Naive thymus-derived CD4-positive, alpha-beta T cell (primary cell): Measurements from ENCODE around the gene BSDC1. TPM values are rescaled to one million over a fixed set of nuclear protein-coding genes. Genes with fewer than 3 reads are reported as not detected.

ENCODE experiments used
- ATAC-seq: fragments of 150-1000 bp; cut with Tn5 transposase; 2 replicates; pipeline ENCODE4 v1.10.0; 2021; ENCODE audit warnings: mild to moderate bottlenecking, moderate library complexity
- CTCF ChIA-PET: fragments of 350-600 bp; sonication (Branson Sonifier 250); formaldehyde crosslinking; loops from one replicate; lab custom pipeline; 2021; ENCODE audit warnings: antibody characterized with exemption; lab: Charles Lee
- POLR2A ChIA-PET: fragments of 350-600 bp; sonication (Branson Sonifier 250); formaldehyde crosslinking; loops from one replicate; lab custom pipeline; 2021; ENCODE audit warnings: antibody characterized with exemption, inconsistent platforms; lab: Charles Lee
- DNase-seq, 9 donors: peaks; one replicate each; pipeline versions ENCODE4 v3.0.0 to v3.0.0-alpha.2; 2020 to 2022; ENCODE audit warnings: mixed read lengths in 1 of 9
- H3K27ac ChIP-seq: one replicate; pipeline ENCODE4 v1.7.0; 2013; ENCODE audit warnings: mild to moderate bottlenecking, low read depth, low read length, moderate library complexity
- H3K27me3 ChIP-seq, 2 donors: one replicate each; pipeline ENCODE4 v1.7.0; 2013; ENCODE audit warnings: low read length in 2 of 2, mild to moderate bottlenecking in 2 of 2, moderate library complexity in 2 of 2; ENCODE audit not compliant: control insufficient read depth in 2 of 2, insufficient read depth in 2 of 2
- H3K36me3 ChIP-seq, 3 experiments: 1 replicate in 2 of 3; 2 replicates in 1 of 3; pipeline ENCODE4 v1.7.0; 2013; ENCODE audit warnings: low read length in 3 of 3, mild to moderate bottlenecking in 3 of 3, moderate library complexity in 1 of 3; ENCODE audit not compliant: insufficient read depth in 3 of 3, control insufficient read depth in 2 of 3
- H3K4me1 ChIP-seq, 2 donors: one replicate each; pipeline ENCODE4 v1.7.0; 2013; ENCODE audit warnings: low read length in 2 of 2, mild to moderate bottlenecking in 2 of 2, moderate library complexity in 1 of 2; ENCODE audit not compliant: control insufficient read depth in 2 of 2, insufficient read depth in 2 of 2
- H3K4me3 ChIP-seq: 2 replicates; pipeline ENCODE4 v1.7.0; 2013; ENCODE audit warnings: mild to moderate bottlenecking, low read length
- H3K9me3 ChIP-seq, 3 experiments: 1 replicate in 2 of 3; 2 replicates in 1 of 3; pipeline ENCODE4 v1.7.0; 2013; ENCODE audit warnings: low read length in 3 of 3; ENCODE audit not compliant: control insufficient read depth in 2 of 3
- H3K27ac Mint-ChIP-seq, 9 donors: one replicate each; pipeline ENCODE4 v1.8.0; 2020 to 2022; ENCODE audit warnings: mixed read lengths in 9 of 9, mild to moderate bottlenecking in 8 of 9, moderate library complexity in 5 of 9, inconsistent platforms in 2 of 9
- H3K27me3 Mint-ChIP-seq, 5 donors: one replicate each; pipeline ENCODE4 v1.8.0; 2021 to 2022; ENCODE audit warnings: mixed read lengths in 5 of 5, mild to moderate bottlenecking in 1 of 5
- H3K36me3 Mint-ChIP-seq, 5 donors: one replicate each; pipeline ENCODE4 v1.8.0; 2020 to 2022; ENCODE audit warnings: mixed read lengths in 5 of 5, mild to moderate bottlenecking in 3 of 5, inconsistent platforms in 1 of 5
- H3K4me1 Mint-ChIP-seq, 7 donors: one replicate each; pipeline ENCODE4 v1.8.0; 2020 to 2022; ENCODE audit warnings: mixed read lengths in 7 of 7, mild to moderate bottlenecking in 3 of 7, inconsistent platforms in 1 of 7
- H3K4me3 Mint-ChIP-seq, 10 donors: one replicate each; pipeline ENCODE4 v1.8.0; 2020 to 2022; ENCODE audit warnings: mild to moderate bottlenecking in 10 of 10, mixed read lengths in 10 of 10, moderate library complexity in 6 of 10, inconsistent platforms in 2 of 10
- H3K9me3 Mint-ChIP-seq, 11 donors: one replicate each; pipeline ENCODE4 v1.8.0; 2020 to 2022; ENCODE audit warnings: mixed read lengths in 11 of 11, mild to moderate bottlenecking in 4 of 11, inconsistent platforms in 1 of 11, moderate library complexity in 1 of 11
- intact Hi-C, 2 donors: fragments of 100-400 bp; cut with micrococcal nuclease; formaldehyde crosslinking; loops; one replicate each; pipeline ENCODE4 v1.15.1; 2023
- polyA plus RNA-seq, 2 donors: library from polyadenylated mRNA; unstranded; fragments of 300-500 nt; fragmentation: Illumina TruSeq; gene quantifications; one replicate each; pipeline ENCODE4 v1.2.3, GENCODE V29; 2021
- total RNA-seq, 6 experiments: library from RNA in 5 of 6; stranded (reverse) in 5 of 6; gene quantifications; 1 replicate in 5 of 6; 2 replicates in 1 of 6; pipeline ENCODE4 v1.2.3 and lab custom pipeline; 2021 to 2026

BSDC1 gene
- total and polyA plus RNA-seq, 7 experiments from 2014 or later = 37.6 to 186 (median 110) TPM

GRCh38 chr1:32411261-32411660, 17.0 kb upstream of the BSDC1 start:
- intact Hi-C loops = loop anchor here in 1 of 2 donors (5.0 to 10.0 kb wide), 2 partner anchors 749 to 846 kb away; no protein-coding TSS in a partner anchor
- CTCF ChIA-PET = interaction anchor here (0.6 to 2.6 kb wide), 7 partner anchors 10 to 325 kb away, joined by 3 to 10 read pairs (median 4); no protein-coding TSS in a partner anchor
- Histone ChIP-seq H3K4me1 (no peaks in the 10 kb centered on the region), H3K27ac (no peak overlapping the region), H3K27me3 (peaks cover 0 to 6% of the 10 kb centered on the region in 2 donors), H3K4me3 (no peak overlapping the region), H3K9me3 (no peaks in the 10 kb centered on the region), H3K36me3 (no peaks in the 10 kb centered on the region)
- Mint-ChIP-seq H3K36me3 (no peaks in the 10 kb centered on the region), H3K27me3 (peaks cover 4 to 29% (median 4%) of the 10 kb centered on the region in 5 donors), H3K27ac (no peak overlapping the region), H3K4me1 (peaks cover 0 to 6% (median 0%) of the 10 kb centered on the region in 7 donors), H3K9me3 (no peaks in the 10 kb centered on the region), H3K4me3 (no peak overlapping the region)
- ATAC-seq (no peak), DNase-seq (no peak)
- POLR2A ChIA-PET = interaction anchor here (1.4 kb wide), 1 partner anchor 17 kb away, joined by 4 read pairs; the partner anchor contains the start of gene BSDC1

GRCh38 chr1:32406629-32407111, 12.4 kb upstream of the BSDC1 start:
- Histone ChIP-seq H3K4me3 (no peak overlapping the region), H3K9me3 (no peaks in the 10 kb centered on the region), H3K27ac (no peak overlapping the region), H3K4me1 (no peaks in the 10 kb centered on the region), H3K27me3 (no peaks in the 10 kb centered on the region), H3K36me3 (no peaks in the 10 kb centered on the region)
- Mint-ChIP-seq H3K27ac (no peak overlapping the region), H3K36me3 (no peaks in the 10 kb centered on the region), H3K9me3 (no peaks in the 10 kb centered on the region), H3K4me3 (no peak overlapping the region), H3K27me3 (peaks cover 0 to 17% (median 0%) of the 10 kb centered on the region in 5 donors), H3K4me1 (peaks cover 0 to 3% (median 0%) of the 10 kb centered on the region in 7 donors)
- ATAC-seq (no peak), DNase-seq (no peak)
- ChIA-PET POLR2A (interaction anchor here (0.7 to 1.2 kb wide), 2 partner anchors 12 to 185 kb away, joined by 3 read pairs; partner anchors contain the start of gene BSDC1), CTCF (interaction anchor here (0.7 kb wide), 1 partner anchor 20 kb away, joined by 3 read pairs; no protein-coding TSS in a partner anchor)
- intact Hi-C loops = no loop called here

DNA sequence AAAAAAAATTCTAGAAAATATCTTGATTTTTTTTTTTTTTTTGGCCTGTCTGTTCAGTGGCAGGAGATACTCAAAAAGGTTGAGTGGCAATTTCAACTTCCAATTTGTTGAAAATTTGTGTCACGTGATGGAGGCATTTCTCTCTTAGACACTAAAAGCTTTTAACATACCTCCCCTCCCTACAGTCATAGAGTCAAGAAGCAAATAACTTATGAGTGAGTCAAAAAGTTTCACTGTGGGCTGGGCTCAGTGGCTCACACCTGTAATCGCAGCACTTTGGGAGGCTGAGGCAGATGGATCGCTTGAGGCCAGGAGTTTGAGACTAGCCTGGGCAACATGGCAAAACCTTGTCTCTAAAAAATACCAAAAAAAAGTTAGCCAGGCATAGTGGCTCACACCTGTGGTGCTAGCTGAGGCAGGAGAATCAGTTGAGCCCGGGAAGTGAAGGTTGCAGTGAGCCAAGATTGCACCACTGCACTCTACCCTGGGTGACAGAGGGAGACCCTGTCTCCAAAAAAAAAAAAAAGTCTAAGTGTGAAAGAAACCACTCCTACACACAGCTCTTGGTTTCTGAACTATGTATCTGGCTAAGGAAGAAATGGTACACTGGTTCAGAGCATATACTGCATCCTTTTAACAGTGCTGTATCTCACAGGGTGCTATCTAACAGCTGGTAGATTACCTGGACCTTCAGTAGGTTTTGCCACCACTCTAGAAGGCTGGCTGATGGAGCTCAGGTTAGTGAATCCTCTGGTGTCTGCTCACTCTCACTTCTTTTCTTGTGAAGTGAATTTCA, 11.6 kb upstream of the BSDC1 start:
- H3K27me3 Mint-ChIP-seq = peaks cover 0 to 12% (median 0%) of the 10 kb centered on the region in 5 donors
- peaks cover 0 to 5% (median 0%) of the 10 kb centered on the region in 7 donors for H3K4me1 Mint-ChIP-seq
- H3K4me1 ChIP-seq = no peaks in the 10 kb centered on the region
- ATAC-seq (no peak), DNase-seq (no peak)
- H3K27ac Mint-ChIP-seq = peak overlapping the region in 1 of 9 donors; percentile 14
- CTCF ChIA-PET = interaction anchor here (0.7 kb wide), 2 partner anchors 19 to 46 kb away, joined by 3 read pairs; no protein-coding TSS in a partner anchor
- no peaks in the 10 kb centered on the region for H3K9me3 ChIP-seq
- intact Hi-C loops = no loop called here
- H3K27me3 ChIP-seq = no peaks in the 10 kb centered on the region
- H3K4me3 Mint-ChIP-seq = no peak overlapping the region
- no peaks in the 10 kb centered on the region for H3K36me3 Mint-ChIP-seq
- H3K27ac ChIP-seq = no peak overlapping the region
- POLR2A ChIA-PET = interaction anchor here (0.7 to 1.2 kb wide), 3 partner anchors 11 to 185 kb away, joined by 3 read pairs; partner anchors contain the start of gene BSDC1
- no peaks in the 10 kb centered on the region for H3K9me3 Mint-ChIP-seq
- no peak overlapping the region for H3K4me3 ChIP-seq
- H3K36me3 ChIP-seq = no peaks in the 10 kb centered on the region

- Histone ChIP-seq H3K9me3 (no peaks in the 10 kb centered on the region), H3K36me3 (no peaks in the 10 kb centered on the region), H3K27ac (no peak overlapping the region), H3K27me3 (no peaks in the 10 kb centered on the region), H3K4me3 (no peak overlapping the region), H3K4me1 (no peaks in the 10 kb centered on the region)
- ATAC-seq (no peak), DNase-seq (no peak)
- Mint-ChIP-seq H3K27ac (no peak overlapping the region), H3K4me3 (no peak overlapping the region), H3K27me3 (peaks cover 0 to 13% (median 0%) of the 10 kb centered on the region in 5 donors), H3K36me3 (no peaks in the 10 kb centered on the region), H3K4me1 (peaks cover 0 to 8% (median 0%) of the 10 kb centered on the region in 7 donors), H3K9me3 (no peaks in the 10 kb centered on the region)
- CTCF ChIA-PET = no interaction called here
- intact Hi-C loops = no loop called here
- POLR2A ChIA-PET = no interaction called here
These were observed 10.7 kb upstream of the BSDC1 start for GRCh38 chr1:32404946-32405345.

DNA sequence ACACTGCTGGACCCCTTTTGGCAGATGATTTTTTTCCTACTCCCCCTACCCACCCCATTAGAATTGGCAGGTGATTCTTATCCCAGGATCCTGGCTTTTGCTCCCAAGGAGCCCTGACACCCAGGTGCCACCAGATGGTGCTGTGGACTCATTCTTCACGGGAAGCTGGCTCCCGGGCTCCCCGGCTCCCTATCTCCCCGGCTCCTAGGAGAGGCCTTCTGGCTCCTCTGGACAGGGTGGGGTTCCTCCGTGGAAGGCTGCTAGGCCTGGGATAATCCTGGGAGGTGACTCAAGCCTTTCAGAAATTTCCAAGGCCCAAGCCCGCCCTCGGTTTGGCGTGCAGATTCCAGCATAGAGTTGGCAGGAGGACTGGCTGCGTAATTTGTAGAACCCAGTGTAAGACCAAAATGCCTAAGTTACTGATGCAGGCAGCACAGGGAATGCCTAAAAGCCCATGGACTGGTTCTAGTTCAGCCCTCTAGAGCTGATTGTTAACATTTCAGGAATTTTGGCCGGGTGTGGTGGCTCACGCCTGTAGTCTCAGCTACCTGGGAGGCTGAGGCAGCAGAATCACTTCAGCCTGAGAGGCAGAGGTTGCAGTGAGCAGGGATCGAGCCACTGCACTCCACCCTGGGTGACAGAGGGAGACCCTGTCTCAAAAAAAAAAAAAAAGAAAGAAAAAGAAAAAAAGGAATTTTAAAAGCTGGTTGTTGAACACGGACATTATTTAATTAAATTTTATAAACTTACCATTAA, 6.8 kb upstream of the BSDC1 start:
- no peak overlapping the region for H3K4me3 ChIP-seq
- H3K9me3 Mint-ChIP-seq = peaks cover 0 to 5% (median 0%) of the 10 kb centered on the region in 11 donors
- ChIA-PET POLR2A (interaction anchor here (0.6 to 1.8 kb wide), 5 partner anchors 65 to 284 kb away, joined by 3 to 5 read pairs (median 4); partner anchors contain the start of genes MARCKSL1 and TXLNA), CTCF (interaction anchor here (0.6 to 2.6 kb wide), 10 partner anchors 9 to 734 kb away, joined by 3 to 13 read pairs (median 4); partner anchors contain the start of gene KPNA6)
- peaks cover 0 to 20% (median 0%) of the 10 kb centered on the region in 5 donors for H3K27me3 Mint-ChIP-seq
- H3K27me3 ChIP-seq = no peaks in the 10 kb centered on the region
- H3K4me3 Mint-ChIP-seq = peak overlapping the region in 2 of 10 donors; percentile 21 to 31
- intact Hi-C loops = loop anchor here (1.0 to 2.0 kb wide), 2 partner anchors 13 to 372 kb away; no protein-coding TSS in a partner anchor
- H3K36me3 ChIP-seq = no peaks in the 10 kb centered on the region
- no peaks in the 10 kb centered on the region for H3K36me3 Mint-ChIP-seq
- H3K9me3 ChIP-seq = no peaks in the 10 kb centered on the region
- peak; percentile 79 for ATAC-seq
- DNase-seq = peak in 8 of 9 donors; percentile 25 to 61 (median 34)
- no peak overlapping the region for H3K27ac Mint-ChIP-seq
- peaks cover 0 to 5% (median 4%) of the 10 kb centered on the region in 7 donors for H3K4me1 Mint-ChIP-seq
- no peak overlapping the region for H3K27ac ChIP-seq
- no peaks in the 10 kb centered on the region for H3K4me1 ChIP-seq

DNA sequence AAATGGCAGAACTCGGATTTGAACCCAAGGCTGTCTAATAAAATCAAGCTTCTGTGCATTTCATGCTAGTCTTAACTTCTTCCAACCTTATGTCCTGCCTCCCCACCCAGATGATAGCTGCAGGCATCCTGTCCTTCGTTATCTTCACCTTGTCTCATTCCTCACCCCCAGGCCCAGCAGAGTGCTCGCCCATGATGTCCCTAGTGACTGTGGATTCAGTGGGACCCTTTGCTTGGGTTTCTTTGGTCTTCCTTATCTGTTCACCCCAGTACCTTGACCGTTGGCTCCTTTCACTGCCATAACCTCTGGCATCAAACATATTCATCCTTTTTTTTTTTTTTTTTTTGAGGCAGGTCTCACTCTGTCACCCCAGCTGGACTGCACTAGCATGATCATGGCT, 5.6 kb upstream of the BSDC1 start:
- H3K4me1 Mint-ChIP-seq = peaks cover 4 to 13% (median 8%) of the 10 kb centered on the region in 7 donors
- no peak for ATAC-seq
- no peak overlapping the region for H3K4me3 ChIP-seq
- H3K27me3 ChIP-seq = no peaks in the 10 kb centered on the region
- no peaks in the 10 kb centered on the region for H3K9me3 ChIP-seq
- intact Hi-C loops = loop anchor here (2.0 to 10.0 kb wide), 3 partner anchors 373 to 635 kb away; partner anchors contain the start of genes ADGRB2 (in 1 of the 2) and KHDRBS1 (in 1 of the 2)
- H3K36me3 ChIP-seq = no peaks in the 10 kb centered on the region
- H3K4me1 ChIP-seq = peaks cover 0 to 4% of the 10 kb centered on the region in 2 donors
- ChIA-PET POLR2A (interaction anchor here (1.0 to 1.3 kb wide), 2 partner anchors 77 to 220 kb away, joined by 4 read pairs; partner anchors contain the start of gene TXLNA), CTCF (interaction anchor here (0.6 to 0.9 kb wide), 5 partner anchors 15 to 383 kb away, joined by 3 to 6 read pairs (median 3); partner anchors contain the start of gene CCDC28B)
- H3K4me3 Mint-ChIP-seq = no peak overlapping the region
- no peak overlapping the region for H3K27ac ChIP-seq
- H3K27ac Mint-ChIP-seq = no peak overlapping the region
- no peaks in the 10 kb centered on the region for H3K36me3 Mint-ChIP-seq
- H3K9me3 Mint-ChIP-seq = peaks cover 0 to 5% (median 0%) of the 10 kb centered on the region in 11 donors
- no peak for DNase-seq
- H3K27me3 Mint-ChIP-seq = peaks cover 0 to 23% (median 0%) of the 10 kb centered on the region in 5 donors
